NT2/D1 (cell line): Measurements from ENCODE around the gene CLPTM1.

Experiments used
- DNase-seq: peaks from one replicate; pipeline ENCODE4 v3.0.0-alpha.2; 2011; ENCODE audit warnings: low read depth, low spot score
- H3K27me3 ChIP-seq: 2 replicates; pipeline ENCODE4 v1.6.0; 2011; ENCODE audit warnings: mild to moderate bottlenecking; ENCODE audit not compliant: insufficient read length, insufficient read depth
- H3K36me3 ChIP-seq: 2 replicates; pipeline ENCODE4 v1.6.1; 2011; ENCODE audit warnings: mild to moderate bottlenecking, low read length, mixed read lengths; ENCODE audit not compliant: insufficient read depth, insufficient read length
- H3K4me1 ChIP-seq: 2 replicates; pipeline ENCODE4 v1.5.1; 2011; ENCODE audit not compliant: insufficient read depth, insufficient read length
- H3K4me3 ChIP-seq: 2 replicates; pipeline ENCODE4 v1.5.1; 2011; ENCODE audit warnings: low read depth; ENCODE audit not compliant: insufficient read length
- H3K9ac ChIP-seq: 2 replicates; pipeline ENCODE4 v1.6.0; 2011; ENCODE audit warnings: low read depth; ENCODE audit not compliant: insufficient read length
- H3K9me3 ChIP-seq: 2 replicates; pipeline ENCODE4 v1.5.1; 2011; ENCODE audit warnings: mild to moderate bottlenecking, low read length; ENCODE audit not compliant: insufficient read depth
- SUZ12 ChIP-seq: IDR thresholded peaks from 2 replicates; pipeline ENCODE4 v1.6.1; 2011; ENCODE audit not compliant: insufficient read length, insufficient read depth; ENCODE audit errors: extremely low read depth
- YY1 ChIP-seq: IDR thresholded peaks from 2 replicates; pipeline ENCODE4 v1.6.1; 2011; ENCODE audit not compliant: insufficient read length, insufficient read depth
- ZNF274 ChIP-seq: IDR thresholded peaks from 2 replicates; pipeline ENCODE4 v1.6.1; 2011; ENCODE audit warnings: mild to moderate bottlenecking, low read depth, low read length

The CLPTM1 gene

GRCh38 chr19:44972802-44973201 lies 17.6 kb downstream of the CLPTM1 start:
- TF ChIP-seq YY1 (no peak), SUZ12 (no peak), ZNF274 (no peak)
- Histone ChIP-seq H3K36me3 (peaks cover 52% of the 10 kb centered on the region), H3K27me3 (no peaks in the 10 kb centered on the region), H3K9me3 (no peaks in the 10 kb centered on the region), H3K4me3 (no peak overlapping the region), H3K9ac (no peak overlapping the region), H3K4me1 (no peaks in the 10 kb centered on the region)
- no peak for DNase-seq

- H3K27me3 ChIP-seq, result no peaks in the 10 kb centered on the region
- no peaks in the 10 kb centered on the region for H3K4me1 ChIP-seq
- H3K9me3 ChIP-seq, result no peaks in the 10 kb centered on the region
- no peak overlapping the region for H3K4me3 ChIP-seq
- TF ChIP-seq YY1 (no peak), ZNF274 (no peak), SUZ12 (no peak)
- no peak for DNase-seq
- H3K9ac ChIP-seq, result no peak overlapping the region
- H3K36me3 ChIP-seq, result peaks cover 60% of the 10 kb centered on the region
Measured at GRCh38 chr19:44973982-44974735, 19.0 kb downstream of the CLPTM1 start.

GRCh38 chr19:44974857-44975256 lies 19.7 kb downstream of the CLPTM1 start:
- TF ChIP-seq SUZ12 (no peak), YY1 (no peak), ZNF274 (no peak)
- no peak for DNase-seq
- H3K4me1 ChIP-seq, result no peaks in the 10 kb centered on the region
- no peaks in the 10 kb centered on the region for H3K9me3 ChIP-seq
- no peaks in the 10 kb centered on the region for H3K27me3 ChIP-seq
- H3K9ac ChIP-seq, result no peak overlapping the region
- H3K36me3 ChIP-seq, result peaks cover 67% of the 10 kb centered on the region
- H3K4me3 ChIP-seq, result no peak overlapping the region

DNA sequence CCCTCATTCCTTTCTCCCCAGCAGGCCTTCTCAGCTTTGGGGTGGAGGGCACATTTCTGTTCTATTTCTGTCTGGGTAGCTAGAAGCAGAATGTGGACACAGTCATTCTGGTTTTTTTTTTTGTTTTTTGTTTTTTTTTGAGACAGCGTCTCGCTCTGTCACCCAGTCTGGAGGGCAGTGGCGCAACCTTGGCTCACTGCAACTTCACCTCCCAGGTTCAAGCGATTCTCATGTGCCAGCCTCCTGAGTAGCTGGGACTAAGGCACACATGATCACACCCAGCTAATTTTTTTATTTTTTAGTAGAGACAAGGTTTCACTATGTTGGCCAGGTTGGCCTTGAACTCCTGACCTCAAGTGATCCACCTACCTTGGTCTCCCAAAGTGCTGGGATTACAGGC lies 20.3 kb downstream of the CLPTM1 start:
- Histone ChIP-seq H3K4me3 (no peak overlapping the region), H3K27me3 (no peaks in the 10 kb centered on the region), H3K4me1 (no peaks in the 10 kb centered on the region), H3K9ac (no peak overlapping the region), H3K9me3 (no peaks in the 10 kb centered on the region), H3K36me3 (peaks cover 71% of the 10 kb centered on the region)
- no peak for TF ChIP-seq SUZ12
- TF ChIP-seq ZNF274, result no peak
- DNase-seq, result no peak

- peaks cover 70% of the 10 kb centered on the region for H3K36me3 ChIP-seq
- no peak overlapping the region for H3K4me3 ChIP-seq
- TF ChIP-seq YY1 (no peak), ZNF274 (no peak), SUZ12 (no peak)
- no peaks in the 10 kb centered on the region for H3K27me3 ChIP-seq
- no peaks in the 10 kb centered on the region for H3K9me3 ChIP-seq
- DNase-seq, result no peak
- no peak overlapping the region for H3K9ac ChIP-seq
- no peaks in the 10 kb centered on the region for H3K4me1 ChIP-seq
Measured at GRCh38 chr19:44984005-44984404, 28.8 kb downstream of the CLPTM1 start.

- H3K27me3 ChIP-seq, result no peaks in the 10 kb centered on the region
- peaks cover 70% of the 10 kb centered on the region for H3K36me3 ChIP-seq
- H3K9ac ChIP-seq, result no peak overlapping the region
- TF ChIP-seq ZNF274 (no peak), SUZ12 (no peak), YY1 (no peak)
- no peak overlapping the region for H3K4me3 ChIP-seq
- H3K4me1 ChIP-seq, result no peaks in the 10 kb centered on the region
- H3K9me3 ChIP-seq, result no peaks in the 10 kb centered on the region
- no peak for DNase-seq
Measured at GRCh38 chr19:44985445-44985844, 30.3 kb downstream of the CLPTM1 start.

GRCh38 chr19:44986389-44986788 lies 31.2 kb downstream of the CLPTM1 start:
- Histone ChIP-seq H3K9ac (no peak overlapping the region), H3K4me3 (no peak overlapping the region), H3K4me1 (no peaks in the 10 kb centered on the region), H3K27me3 (no peaks in the 10 kb centered on the region), H3K9me3 (no peaks in the 10 kb centered on the region), H3K36me3 (peaks cover 79% of the 10 kb centered on the region)
- DNase-seq, result no peak
- no peak for TF ChIP-seq SUZ12
- TF ChIP-seq ZNF274, result no peak
- TF ChIP-seq YY1, result no peak
